HepG2 (cell line): ENCODE measurements around the gene TNNI3. TPM values are rescaled to one million over a fixed set of nuclear protein-coding genes. Genes with fewer than 3 reads are reported as not detected.
A peak's percentile ranks its signal among the peaks of the same experiment; 100 is the strongest.

ENCODE experiments used
- ATF7-NPFF ChIP-seq: sonication (generic); formaldehyde crosslinking; IDR thresholded peaks from 2 replicates; pipeline ENCODE4 v1.8.1; 2023; ENCODE audit warnings: mild to moderate bottlenecking, low read depth, missing genetic modification reagents, moderate library complexity
- FOXA1 ChIP-seq, 2 experiments: fragments of 450-650 bp in 1 of 2; sonication (generic) in 1 of 2; formaldehyde crosslinking in 1 of 2; IDR thresholded peaks; 2 replicates each; pipeline versions ENCODE4 v1.4.0 to v1.6.1; 2016 to 2020; ENCODE audit warnings: missing genetic modification reagents in 1 of 2
- FOXK1 ChIP-seq: sonication (generic); formaldehyde crosslinking; IDR thresholded peaks from 2 replicates; pipeline ENCODE4 v1.4.0; 2020; ENCODE audit warnings: low read depth, missing genetic modification reagents, borderline replicate concordance
- GABPB1 ChIP-seq: IDR thresholded peaks from 2 replicates; pipeline ENCODE4 v1.6.1; 2016; ENCODE audit warnings: mild to moderate bottlenecking, missing genetic modification reagents, moderate library complexity, missing compliant biosample characterization
- ISL2 ChIP-seq: sonication (generic); formaldehyde crosslinking; IDR thresholded peaks from 2 replicates; pipeline ENCODE4 v1.5.0; 2020; ENCODE audit warnings: missing genetic modification reagents
- MAFF ChIP-seq: IDR thresholded peaks from 2 replicates; pipeline ENCODE4 v1.6.1; 2011; ENCODE audit warnings: low read depth, low read length, improper control_type of control experiment
- NCOR1 ChIP-seq: fragments of 200-600 bp; sonication (generic); IDR thresholded peaks from 2 replicates; pipeline ENCODE4 v1.7.0; 2017; ENCODE audit warnings: antibody characterized with exemption, low read length, borderline replicate concordance
- RARA ChIP-seq: IDR thresholded peaks from 2 replicates; pipeline ENCODE4 v1.6.1; 2016; ENCODE audit warnings: missing genetic modification reagents, missing compliant biosample characterization
- SMARCC2 ChIP-seq: fragments of 450-650 bp; IDR thresholded peaks from 2 replicates; pipeline ENCODE4 v1.6.1; 2017; ENCODE audit warnings: antibody characterized with exemption, mild to moderate bottlenecking
- THAP11 ChIP-seq: IDR thresholded peaks from 2 replicates; pipeline ENCODE4 v1.6.1; 2016; ENCODE audit warnings: missing biosample characterization, missing genetic modification reagents
- TMF1 ChIP-seq: sonication (generic); formaldehyde crosslinking; IDR thresholded peaks from 2 replicates; pipeline ENCODE4 v1.8.1; 2022; ENCODE audit warnings: low read depth, missing genetic modification reagents
- XRCC5 ChIP-seq: fragments of 200-400 bp; formaldehyde crosslinking; optimal IDR thresholded peaks from 2 replicates; pipeline ENCODE3; 2017; ENCODE audit warnings: mild to moderate bottlenecking, low read length
- YEATS2 ChIP-seq: sonication (generic); formaldehyde crosslinking; IDR thresholded peaks from 2 replicates; pipeline ENCODE4 v1.4.0; 2020; ENCODE audit warnings: missing genetic modification reagents, borderline replicate concordance
- ZBTB20 ChIP-seq: sonication (generic); formaldehyde crosslinking; IDR thresholded peaks from 2 replicates; pipeline ENCODE4 v1.8.1; 2023; ENCODE audit warnings: missing genetic modification reagents, low read depth, mild to moderate bottlenecking, borderline replicate concordance
- ZNF205 ChIP-seq: IDR thresholded peaks from 2 replicates; pipeline ENCODE4 v1.6.1; 2018; ENCODE audit warnings: missing biosample characterization, missing genetic modification reagents
- ZNF333 ChIP-seq: sonication (generic); formaldehyde crosslinking; IDR thresholded peaks from 2 replicates; pipeline ENCODE4 v1.4.0; 2020; ENCODE audit warnings: mild to moderate bottlenecking, missing genetic modification reagents, borderline replicate concordance
- ZNF83 ChIP-seq: sonication (generic); formaldehyde crosslinking; IDR thresholded peaks from 2 replicates; pipeline ENCODE4 v1.4.0; 2020; ENCODE audit warnings: missing genetic modification reagents, mild to moderate bottlenecking, borderline replicate concordance
- polyA plus RNA-seq, 8 experiments: library from polyadenylated mRNA; depleted of rRNA in 3 of 8; stranded (reverse) in 7 of 8; unstranded in 1 of 8; fragments of >200 nt; fragmentation: Illumina TruSeq in 4 of 8; extraction: Trizol in 4 of 8; gene quantifications; 2 replicates each; pipeline versions ENCODE4 v1.2.1 to v1.2.3, GENCODE V29; 2011 to 2016; ENCODE audit warnings: low read depth in 4 of 8, missing spikeins in 1 of 8, mixed read lengths in 1 of 8; ENCODE audit not compliant: insufficient read depth in 1 of 8
- total RNA-seq, 5 experiments: library from RNA; depleted of rRNA; stranded (reverse); fragments of >200 nt; fragmentation: Illumina TruSeq; extraction: Trizol; gene quantifications; 2 replicates each; pipeline ENCODE4 v1.2.3, GENCODE V29; 2016; ENCODE audit warnings: low read depth in 1 of 5
- TF ChIP-seq, protein P1 (sequence below): sonication (generic); formaldehyde crosslinking; IDR thresholded peaks from 2 replicates; pipeline ENCODE4 v1.4.0; 2020; ENCODE audit warnings: missing genetic modification reagents, borderline replicate concordance
- TF ChIP-seq, protein P2 (sequence below): sonication (generic); formaldehyde crosslinking; IDR thresholded peaks from 2 replicates; pipeline ENCODE4 v1.8.1; 2023; ENCODE audit warnings: mild to moderate bottlenecking, moderate library complexity, missing genetic modification reagents
- TF ChIP-seq, protein P3 (sequence below): sonication (generic); formaldehyde crosslinking; IDR thresholded peaks from 2 replicates; pipeline ENCODE4 v1.4.0; 2020; ENCODE audit warnings: missing genetic modification reagents
- TF ChIP-seq, protein P4 (sequence below): sonication (generic); formaldehyde crosslinking; IDR thresholded peaks from 2 replicates; pipeline ENCODE4 v1.8.0; 2022; ENCODE audit warnings: missing genetic modification reagents, mild to moderate bottlenecking, borderline replicate concordance

TNNI3 gene
- total and polyA plus RNA-seq, 2 of the 13 experiments (the other 11 are each of a cell fraction or from before 2014, with no cell fraction given) = 3.5 to 3.7 TPM

DNA sequence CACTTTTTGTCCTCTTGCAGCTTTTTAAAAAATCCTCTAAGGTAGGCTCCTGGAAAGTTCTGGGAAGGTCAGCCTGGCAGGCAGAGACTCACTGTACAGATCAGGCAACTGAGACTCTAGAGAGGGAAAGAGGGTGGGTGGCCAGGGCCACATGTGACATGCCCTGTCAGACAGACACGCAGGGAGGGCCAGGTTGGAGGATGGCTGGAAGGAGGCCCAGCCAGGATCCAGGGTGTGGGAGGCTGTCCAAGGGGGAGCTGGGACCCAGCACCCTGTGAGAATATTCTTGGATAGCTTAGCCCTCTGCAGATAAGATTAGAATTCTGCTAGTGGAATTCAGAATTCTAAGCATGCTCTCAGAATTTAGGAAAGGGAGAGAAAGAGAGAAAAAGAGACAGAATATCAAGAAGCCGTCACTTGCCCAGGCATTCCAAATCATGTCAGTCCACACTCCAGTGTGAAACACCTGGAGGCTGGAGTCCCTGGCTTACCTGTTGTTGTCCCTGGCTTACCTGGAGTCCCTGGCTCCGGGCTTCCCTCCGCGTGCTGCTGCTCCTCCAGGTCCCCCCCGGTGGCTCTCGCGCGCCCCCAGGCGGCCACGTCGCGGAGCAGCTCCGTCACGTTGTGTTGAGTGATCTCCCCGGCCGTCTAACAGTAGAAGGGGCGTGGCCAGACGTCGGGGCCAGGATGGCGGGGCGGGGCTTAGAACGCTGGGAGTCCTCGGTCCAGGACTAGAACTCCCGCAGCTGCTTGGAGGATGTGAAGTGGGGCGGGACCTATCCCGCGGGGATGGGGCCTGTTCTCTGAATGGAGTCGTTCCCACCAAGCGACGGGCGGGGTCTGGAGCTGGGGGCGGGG, 2.8 kb upstream of the TNNI3 start (continued):
- TF ChIP-seq, protein P1, sequence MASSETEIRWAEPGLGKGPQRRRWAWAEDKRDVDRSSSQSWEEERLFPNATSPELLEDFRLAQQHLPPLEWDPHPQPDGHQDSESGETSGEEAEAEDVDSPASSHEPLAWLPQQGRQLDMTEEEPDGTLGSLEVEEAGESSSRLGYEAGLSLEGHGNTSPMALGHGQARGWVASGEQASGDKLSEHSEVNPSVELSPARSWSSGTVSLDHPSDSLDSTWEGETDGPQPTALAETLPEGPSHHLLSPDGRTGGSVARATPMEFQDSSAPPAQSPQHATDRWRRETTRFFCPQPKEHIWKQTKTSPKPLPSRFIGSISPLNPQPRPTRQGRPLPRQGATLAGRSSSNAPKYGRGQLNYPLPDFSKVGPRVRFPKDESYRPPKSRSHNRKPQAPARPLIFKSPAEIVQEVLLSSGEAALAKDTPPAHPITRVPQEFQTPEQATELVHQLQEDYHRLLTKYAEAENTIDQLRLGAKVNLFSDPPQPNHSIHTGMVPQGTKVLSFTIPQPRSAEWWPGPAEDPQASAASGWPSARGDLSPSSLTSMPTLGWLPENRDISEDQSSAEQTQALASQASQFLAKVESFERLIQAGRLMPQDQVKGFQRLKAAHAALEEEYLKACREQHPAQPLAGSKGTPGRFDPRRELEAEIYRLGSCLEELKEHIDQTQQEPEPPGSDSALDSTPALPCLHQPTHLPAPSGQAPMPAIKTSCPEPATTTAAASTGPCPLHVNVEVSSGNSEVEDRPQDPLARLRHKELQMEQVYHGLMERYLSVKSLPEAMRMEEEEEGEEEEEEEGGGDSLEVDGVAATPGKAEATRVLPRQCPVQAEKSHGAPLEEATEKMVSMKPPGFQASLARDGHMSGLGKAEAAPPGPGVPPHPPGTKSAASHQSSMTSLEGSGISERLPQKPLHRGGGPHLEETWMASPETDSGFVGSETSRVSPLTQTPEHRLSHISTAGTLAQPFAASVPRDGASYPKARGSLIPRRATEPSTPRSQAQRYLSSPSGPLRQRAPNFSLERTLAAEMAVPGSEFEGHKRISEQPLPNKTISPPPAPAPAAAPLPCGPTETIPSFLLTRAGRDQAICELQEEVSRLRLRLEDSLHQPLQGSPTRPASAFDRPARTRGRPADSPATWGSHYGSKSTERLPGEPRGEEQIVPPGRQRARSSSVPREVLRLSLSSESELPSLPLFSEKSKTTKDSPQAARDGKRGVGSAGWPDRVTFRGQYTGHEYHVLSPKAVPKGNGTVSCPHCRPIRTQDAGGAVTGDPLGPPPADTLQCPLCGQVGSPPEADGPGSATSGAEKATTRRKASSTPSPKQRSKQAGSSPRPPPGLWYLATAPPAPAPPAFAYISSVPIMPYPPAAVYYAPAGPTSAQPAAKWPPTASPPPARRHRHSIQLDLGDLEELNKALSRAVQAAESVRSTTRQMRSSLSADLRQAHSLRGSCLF = no peak
- TF ChIP-seq FOXK1 (CRISPR knock-in tag) (no peak), ISL2 (CRISPR knock-in tag) (no peak), YEATS2 (CRISPR knock-in tag) (no peak), FOXA1 (IDR thresholded peaks at IDR 0.05) (no peak), FOXA1 (CRISPR knock-in tag; IDR thresholded peaks at IDR 0.05) (no peak), ATF7-NPFF (no peak), NCOR1 (no peak), ZNF333 (CRISPR knock-in tag) (no peak), ZNF83 (no peak), ZBTB20 (CRISPR knock-in tag) (no peak), RARA (CRISPR knock-in tag) (no peak), TMF1 (CRISPR knock-in tag) (no peak), THAP11 (CRISPR knock-in tag) (peak; percentile 59; the same call in 1 of the 2 replicates), SMARCC2 (no peak), GABPB1 (CRISPR knock-in tag) (peak; percentile 65), MAFF (no peak), ZNF205 (CRISPR knock-in tag) (no peak), XRCC5 (peak; percentile 95)
- TF ChIP-seq, protein P2, sequence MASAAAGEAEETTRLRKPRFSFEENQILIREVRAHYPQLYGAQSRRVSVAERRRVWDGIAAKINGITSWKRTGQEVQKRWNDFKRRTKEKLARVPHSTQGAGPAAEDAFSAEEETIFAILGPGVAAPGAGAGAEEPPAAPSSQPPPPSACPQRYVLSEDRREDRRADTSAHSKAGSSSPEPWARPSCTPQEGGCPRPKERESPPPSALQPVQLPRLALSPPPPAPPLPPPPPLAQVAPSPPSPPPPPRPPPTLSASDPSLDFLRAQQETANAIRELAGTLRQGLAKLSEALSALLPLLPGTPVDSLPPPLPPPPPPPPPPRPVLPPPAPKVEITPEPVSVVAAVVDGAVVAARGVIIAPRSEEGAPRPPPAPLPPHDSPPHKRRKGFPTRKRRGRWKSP = no peak
- TF ChIP-seq, protein P3, sequence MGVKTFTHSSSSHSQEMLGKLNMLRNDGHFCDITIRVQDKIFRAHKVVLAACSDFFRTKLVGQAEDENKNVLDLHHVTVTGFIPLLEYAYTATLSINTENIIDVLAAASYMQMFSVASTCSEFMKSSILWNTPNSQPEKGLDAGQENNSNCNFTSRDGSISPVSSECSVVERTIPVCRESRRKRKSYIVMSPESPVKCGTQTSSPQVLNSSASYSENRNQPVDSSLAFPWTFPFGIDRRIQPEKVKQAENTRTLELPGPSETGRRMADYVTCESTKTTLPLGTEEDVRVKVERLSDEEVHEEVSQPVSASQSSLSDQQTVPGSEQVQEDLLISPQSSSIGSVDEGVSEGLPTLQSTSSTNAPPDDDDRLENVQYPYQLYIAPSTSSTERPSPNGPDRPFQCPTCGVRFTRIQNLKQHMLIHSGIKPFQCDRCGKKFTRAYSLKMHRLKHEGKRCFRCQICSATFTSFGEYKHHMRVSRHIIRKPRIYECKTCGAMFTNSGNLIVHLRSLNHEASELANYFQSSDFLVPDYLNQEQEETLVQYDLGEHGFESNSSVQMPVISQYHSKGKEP (CRISPR knock-in tag) = no peak
- TF ChIP-seq, protein P4, sequence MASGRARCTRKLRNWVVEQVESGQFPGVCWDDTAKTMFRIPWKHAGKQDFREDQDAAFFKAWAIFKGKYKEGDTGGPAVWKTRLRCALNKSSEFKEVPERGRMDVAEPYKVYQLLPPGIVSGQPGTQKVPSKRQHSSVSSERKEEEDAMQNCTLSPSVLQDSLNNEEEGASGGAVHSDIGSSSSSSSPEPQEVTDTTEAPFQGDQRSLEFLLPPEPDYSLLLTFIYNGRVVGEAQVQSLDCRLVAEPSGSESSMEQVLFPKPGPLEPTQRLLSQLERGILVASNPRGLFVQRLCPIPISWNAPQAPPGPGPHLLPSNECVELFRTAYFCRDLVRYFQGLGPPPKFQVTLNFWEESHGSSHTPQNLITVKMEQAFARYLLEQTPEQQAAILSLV (CRISPR knock-in tag) = no peak
